ACC112 (cell line): ENCODE data around the gene RIN3.

Experiments used
- H2AFZ ChIP-seq: fragments of 200-600 bp; sonication (generic); one replicate; pipeline ENCODE4 v1.6.0; 2017; ENCODE audit warnings: antibody characterized with exemption, low read length; ENCODE audit not compliant: unreplicated experiment
- H3K27ac ChIP-seq: fragments of 200-600 bp; sonication (generic); 2 replicates; pipeline ENCODE4 v1.5.1; 2014; ENCODE audit warnings: low read depth, mild to moderate bottlenecking, antibody characterized with exemption, low read length, moderate library complexity
- H3K27me3 ChIP-seq: fragments of 200-600 bp; sonication (generic); 2 replicates; pipeline ENCODE4 v1.6.1; 2014; ENCODE audit warnings: mild to moderate bottlenecking, antibody characterized with exemption, low read length, moderate library complexity, mixed read lengths; ENCODE audit not compliant: insufficient read depth
- H3K36me3 ChIP-seq: fragments of 200-600 bp; sonication (generic); 2 replicates; pipeline ENCODE4 v1.6.1; 2016; ENCODE audit warnings: mild to moderate bottlenecking, antibody characterized with exemption, low read length, moderate library complexity, mixed read lengths; ENCODE audit not compliant: insufficient read depth
- H3K4me1 ChIP-seq: fragments of 200-600 bp; sonication (generic); one replicate; pipeline ENCODE4 v1.6.1; 2016; ENCODE audit warnings: low read length, mixed read lengths; ENCODE audit not compliant: insufficient read depth, unreplicated experiment, control insufficient read depth
- H3K4me3 ChIP-seq: fragments of 200-600 bp; sonication (generic); 2 replicates; pipeline ENCODE4 v1.5.1; 2014; ENCODE audit warnings: mild to moderate bottlenecking, low read depth, low read length
- H3K79me2 ChIP-seq: fragments of 200-600 bp; sonication (generic); one replicate; pipeline ENCODE4 v1.6.0; 2016; ENCODE audit warnings: low read length; ENCODE audit not compliant: control insufficient read depth, unreplicated experiment, insufficient read depth

RIN3 gene

DNA sequence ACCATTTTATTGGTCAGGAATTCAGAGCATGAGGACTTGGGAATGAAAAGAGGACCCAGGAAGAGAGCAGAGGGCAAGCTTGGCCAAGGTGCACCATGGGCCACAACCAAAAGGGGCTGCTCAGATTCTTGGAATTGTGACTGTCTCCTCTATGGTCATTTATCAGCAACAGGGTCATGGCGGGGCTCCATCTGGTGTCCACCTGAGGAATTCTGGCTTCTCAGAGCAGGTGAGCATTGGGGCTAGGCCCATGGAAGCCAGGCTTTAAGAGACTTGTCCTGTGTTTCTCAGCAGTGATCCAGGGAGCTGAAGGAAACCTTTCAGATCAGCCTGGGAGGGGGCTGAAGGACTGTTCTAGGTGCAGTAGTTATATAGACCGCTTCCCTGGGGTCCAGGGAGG, 2.6 kb upstream of the RIN3 start:
- Histone ChIP-seq H2AFZ (peak overlapping the region; percentile 2), H3K4me3 (no peak overlapping the region), H3K36me3 (no peaks in the 10 kb centered on the region), H3K27me3 (no peaks in the 10 kb centered on the region), H3K4me1 (peaks cover 30% of the 10 kb centered on the region), H3K27ac (peak overlapping the region; percentile 87), H3K79me2 (peaks cover 13% of the 10 kb centered on the region)

GRCh38 chr14:92511453-92512238, 1.9 kb upstream of the RIN3 start:
- H3K79me2 ChIP-seq = peaks cover 16% of the 10 kb centered on the region
- no peaks in the 10 kb centered on the region for H3K27me3 ChIP-seq
- H3K36me3 ChIP-seq = no peaks in the 10 kb centered on the region
- H3K4me1 ChIP-seq = peaks cover 30% of the 10 kb centered on the region
- peak overlapping the region; percentile 2 for H2AFZ ChIP-seq
- H3K27ac ChIP-seq = peak overlapping the region; percentile 87
- no peak overlapping the region for H3K4me3 ChIP-seq

DNA sequence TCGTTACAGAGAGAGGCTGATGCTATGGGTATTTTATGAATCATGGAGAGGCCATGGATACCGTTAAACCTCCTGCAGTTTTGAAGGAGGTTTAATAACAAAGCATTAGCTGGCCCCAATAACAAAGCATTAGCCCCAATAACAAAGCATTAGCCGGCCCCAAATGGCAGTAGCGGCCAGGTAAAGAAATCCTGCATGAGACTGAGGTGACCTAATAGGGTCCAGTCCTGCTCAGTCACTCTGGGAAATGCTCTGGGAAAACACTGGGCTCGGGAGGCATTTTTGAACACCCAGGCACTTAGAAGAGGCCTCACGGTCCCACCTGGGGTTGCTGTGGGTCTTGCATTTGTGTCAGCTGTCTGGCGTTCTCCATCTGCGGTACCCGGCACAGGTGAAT, 776 bp upstream of the RIN3 start:
- peaks cover 30% of the 10 kb centered on the region for H3K4me1 ChIP-seq
- H3K27me3 ChIP-seq = no peaks in the 10 kb centered on the region
- peak overlapping the region; percentile 87 for H3K27ac ChIP-seq
- no peaks in the 10 kb centered on the region for H3K36me3 ChIP-seq
- H3K4me3 ChIP-seq = peak overlapping the region; percentile 97
- H2AFZ ChIP-seq = no peak overlapping the region
- peaks cover 16% of the 10 kb centered on the region for H3K79me2 ChIP-seq

- Histone ChIP-seq H3K4me1 (peaks cover 30% of the 10 kb centered on the region), H2AFZ (peak overlapping the region; percentile 64), H3K27me3 (no peaks in the 10 kb centered on the region)
Observed at GRCh38 chr14:92513966-92514843, 624 bp downstream of the RIN3 start.

DNA sequence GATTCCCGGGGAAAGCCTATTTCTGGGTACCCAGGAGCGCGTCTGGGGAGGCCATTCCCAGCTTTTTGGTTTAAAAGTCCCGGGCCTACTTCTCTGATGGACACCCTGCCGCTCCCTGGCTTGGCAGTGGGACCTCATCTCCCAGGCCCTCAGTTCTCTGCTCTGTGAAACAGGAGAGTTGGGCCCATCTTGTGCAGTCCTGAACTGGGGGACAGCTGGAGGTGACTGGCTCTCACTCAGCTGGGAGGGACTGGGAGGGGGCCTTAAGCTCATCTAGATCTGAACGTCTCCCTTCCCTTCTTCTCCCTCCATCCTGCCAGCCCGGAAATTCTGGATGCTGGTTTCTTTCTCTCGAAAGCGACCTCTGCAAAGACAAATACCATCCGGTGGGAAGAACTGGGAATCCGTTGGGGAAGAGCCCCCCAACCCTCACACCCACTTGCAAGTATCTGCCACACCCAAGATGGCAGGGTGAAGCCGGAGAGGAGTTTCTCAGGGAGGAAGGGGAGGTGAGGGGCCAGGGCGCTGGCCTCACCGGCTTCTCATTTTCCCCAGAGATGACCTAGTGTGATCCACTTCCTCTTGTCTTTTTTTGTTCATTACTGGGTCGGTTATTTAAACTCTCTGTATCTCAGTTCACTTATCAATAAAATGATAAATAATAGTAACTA, 1.4 kb downstream of the RIN3 start:
- H3K79me2 ChIP-seq = peaks cover 27% of the 10 kb centered on the region
- no peak overlapping the region for H2AFZ ChIP-seq
- peak overlapping the region; percentile 97 for H3K4me3 ChIP-seq
- H3K4me1 ChIP-seq = peaks cover 30% of the 10 kb centered on the region
- H3K27ac ChIP-seq = no peak overlapping the region
- no peaks in the 10 kb centered on the region for H3K27me3 ChIP-seq
- no peaks in the 10 kb centered on the region for H3K36me3 ChIP-seq

More at GRCh38 chr14:92513966-92514843, 624 bp downstream of the RIN3 start:
- Histone ChIP-seq H3K36me3 (no peaks in the 10 kb centered on the region), H3K79me2 (peaks cover 26% of the 10 kb centered on the region), H3K4me3 (peak overlapping the region; percentile 97), H3K27ac (peak overlapping the region; percentile 34; the same call in 1 of the 2 replicates)

DNA sequence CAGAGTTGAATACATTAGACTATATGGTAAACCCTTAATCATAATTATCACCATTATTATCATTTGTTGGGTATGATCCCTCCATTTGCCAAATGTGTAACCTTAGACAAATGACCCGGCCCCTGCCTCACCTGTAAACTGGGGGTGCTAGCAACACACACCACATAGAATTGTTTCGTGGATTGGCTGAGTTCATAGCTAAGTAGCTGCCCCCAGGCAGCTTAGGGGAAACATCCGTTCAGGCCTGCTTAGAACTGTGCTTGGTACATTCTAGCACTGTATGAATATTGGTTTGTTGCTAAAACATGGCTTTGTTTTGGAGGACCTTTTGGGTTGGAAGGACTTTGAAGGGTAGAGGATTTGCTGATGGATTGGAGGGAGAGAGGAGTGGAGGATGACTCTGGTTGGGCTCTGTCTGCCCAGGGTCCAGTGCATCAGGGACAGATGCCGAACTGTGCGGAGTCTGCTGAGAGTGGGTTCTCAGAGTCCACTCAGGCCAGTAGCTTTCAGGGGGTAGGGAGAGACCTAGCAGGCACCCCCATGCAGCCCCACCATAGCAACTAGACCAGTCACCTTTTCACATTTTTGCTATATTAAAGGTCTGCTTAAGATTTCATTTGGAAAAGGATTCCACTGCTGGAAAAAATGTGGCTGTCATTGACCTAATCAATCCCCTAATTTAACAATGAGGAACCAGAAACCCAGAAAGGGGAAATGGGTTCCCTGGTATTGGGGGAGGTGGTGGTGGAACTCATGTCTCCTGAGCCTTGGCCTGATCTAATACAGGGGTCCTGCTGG, 2.2 kb downstream of the RIN3 start:
- H3K4me3 ChIP-seq = no peak overlapping the region
- H3K4me1 ChIP-seq = peaks cover 29% of the 10 kb centered on the region
- peaks cover 29% of the 10 kb centered on the region for H3K79me2 ChIP-seq
- no peaks in the 10 kb centered on the region for H3K36me3 ChIP-seq
- no peak overlapping the region for H2AFZ ChIP-seq
- no peaks in the 10 kb centered on the region for H3K27me3 ChIP-seq
- H3K27ac ChIP-seq = no peak overlapping the region

- Histone ChIP-seq H3K27ac (no peak overlapping the region), H3K79me2 (peaks cover 30% of the 10 kb centered on the region), H3K27me3 (no peaks in the 10 kb centered on the region), H2AFZ (no peak overlapping the region), H3K36me3 (no peaks in the 10 kb centered on the region), H3K4me3 (no peak overlapping the region), H3K4me1 (peaks cover 22% of the 10 kb centered on the region)
Observed at GRCh38 chr14:92516344-92516965, 2.9 kb downstream of the RIN3 start.

DNA sequence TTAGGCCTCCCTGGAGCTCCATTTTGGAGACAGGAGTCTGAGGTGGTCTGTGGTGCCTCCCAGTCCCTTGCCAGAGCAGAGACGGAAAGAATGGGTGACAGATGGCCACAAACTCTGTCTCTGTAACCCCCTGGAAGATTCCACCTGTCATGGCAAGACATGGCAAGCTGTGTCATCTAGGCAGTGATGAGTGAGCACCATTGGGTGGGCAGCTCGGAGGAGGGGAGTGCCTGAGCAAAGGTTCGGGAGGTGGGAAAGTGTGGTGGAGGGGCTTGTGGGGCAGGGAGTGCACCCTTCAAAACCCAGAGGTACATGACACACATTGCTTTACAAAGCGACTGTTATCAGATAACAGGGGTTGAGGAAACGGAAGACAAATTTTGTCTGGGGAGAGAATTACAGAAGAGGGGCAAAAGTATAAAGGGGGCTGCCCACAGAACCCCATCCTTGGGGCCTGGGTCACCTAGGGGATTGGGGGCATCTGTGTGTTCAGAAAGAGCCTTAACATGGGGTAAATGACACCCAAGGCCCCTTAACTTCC, 3.5 kb downstream of the RIN3 start:
- H3K27me3 ChIP-seq = no peaks in the 10 kb centered on the region
- no peaks in the 10 kb centered on the region for H3K36me3 ChIP-seq
- peaks cover 17% of the 10 kb centered on the region for H3K4me1 ChIP-seq
- no peak overlapping the region for H3K4me3 ChIP-seq
- H2AFZ ChIP-seq = no peak overlapping the region
- H3K27ac ChIP-seq = no peak overlapping the region
- H3K79me2 ChIP-seq = peaks cover 30% of the 10 kb centered on the region

DNA sequence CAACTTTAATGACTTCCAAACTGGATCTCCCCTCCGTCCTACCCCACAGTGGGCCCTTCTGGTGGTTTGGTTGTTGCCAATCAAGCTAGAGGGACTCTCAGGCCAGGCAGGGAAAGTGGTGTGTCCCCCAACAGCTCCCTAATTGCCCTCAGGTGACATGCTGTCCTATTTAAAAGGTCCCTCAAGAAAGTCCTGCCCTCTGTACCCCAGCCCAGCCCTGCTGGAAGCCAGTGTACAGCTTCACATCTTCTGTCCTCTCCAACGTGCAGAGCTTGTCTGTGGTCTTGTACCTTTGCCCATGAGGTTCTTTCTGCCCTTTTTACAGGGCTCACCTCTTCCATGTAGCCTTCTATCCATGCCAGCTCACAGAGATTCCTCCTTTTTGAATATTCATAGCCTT, 4.2 kb downstream of the RIN3 start:
- H3K4me1 ChIP-seq = peaks cover 11% of the 10 kb centered on the region
- no peak overlapping the region for H3K27ac ChIP-seq
- no peaks in the 10 kb centered on the region for H3K36me3 ChIP-seq
- no peak overlapping the region for H3K4me3 ChIP-seq
- peaks cover 30% of the 10 kb centered on the region for H3K79me2 ChIP-seq
- H3K27me3 ChIP-seq = no peaks in the 10 kb centered on the region
- H2AFZ ChIP-seq = no peak overlapping the region
